Mucosa of stomach (tissue), 1 donor: ENCODE measurements around the gene TC2N.
"Not testable (repeated sequence)": the region's sequence is repeated elsewhere in the genome, so short reads cannot be mapped to it uniquely, and the experiment has no call there.

Source experiments
- H3K27me3 ChIP-seq: one replicate; pipeline ENCODE4 v1.7.0; 2013; ENCODE audit warnings: mild to moderate bottlenecking, low read length; ENCODE audit not compliant: control insufficient read depth, insufficient read depth
- H3K36me3 ChIP-seq: one replicate; pipeline ENCODE4 v1.7.0; 2013; ENCODE audit warnings: low read length; ENCODE audit not compliant: control insufficient read depth, insufficient read depth
- H3K4me1 ChIP-seq: one replicate; pipeline ENCODE4 v1.7.0; 2013; ENCODE audit warnings: mild to moderate bottlenecking, low read length; ENCODE audit not compliant: control insufficient read depth, insufficient read depth
- H3K4me3 ChIP-seq: one replicate; pipeline ENCODE4 v1.7.0; 2013; ENCODE audit warnings: low read length
- H3K9ac ChIP-seq: one replicate; pipeline ENCODE4 v1.7.0; 2013; ENCODE audit warnings: mild to moderate bottlenecking, low read length, moderate library complexity
- H3K9me3 ChIP-seq: one replicate; pipeline ENCODE4 v1.7.0; 2013; ENCODE audit warnings: mild to moderate bottlenecking, low read length, moderate library complexity; ENCODE audit not compliant: control insufficient read depth
- donor health status: Pancreatic carcinoma.

Gene TC2N

DNA sequence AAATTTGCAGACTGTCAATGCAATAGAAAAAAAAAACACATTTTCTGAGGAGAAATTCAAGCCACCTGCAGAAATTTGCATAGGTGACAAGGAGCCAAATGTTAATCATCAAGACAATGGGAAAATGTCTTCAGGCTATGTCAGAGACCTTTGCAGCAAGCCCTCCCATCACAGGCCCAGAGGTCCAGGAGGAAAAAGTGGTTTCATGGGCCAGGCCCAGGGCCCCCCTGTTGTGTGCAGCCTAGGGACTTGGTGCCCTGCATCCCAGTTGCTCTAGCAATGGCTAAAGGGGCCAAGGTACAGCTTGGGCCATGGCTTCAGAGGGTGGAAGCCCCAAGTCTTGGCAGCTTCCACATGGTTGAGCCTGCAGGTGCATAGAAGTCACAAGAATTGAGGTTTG is 60.6 kb downstream of the TC2N start:
- peaks cover 6% of the 10 kb centered on the region for H3K9me3 ChIP-seq
- H3K27me3 ChIP-seq: no peaks in the 10 kb centered on the region
- no peaks in the 10 kb centered on the region for H3K4me1 ChIP-seq
- no peaks in the 10 kb centered on the region for H3K36me3 ChIP-seq
- no peak overlapping the region for H3K9ac ChIP-seq
- no peak overlapping the region for H3K4me3 ChIP-seq

DNA sequence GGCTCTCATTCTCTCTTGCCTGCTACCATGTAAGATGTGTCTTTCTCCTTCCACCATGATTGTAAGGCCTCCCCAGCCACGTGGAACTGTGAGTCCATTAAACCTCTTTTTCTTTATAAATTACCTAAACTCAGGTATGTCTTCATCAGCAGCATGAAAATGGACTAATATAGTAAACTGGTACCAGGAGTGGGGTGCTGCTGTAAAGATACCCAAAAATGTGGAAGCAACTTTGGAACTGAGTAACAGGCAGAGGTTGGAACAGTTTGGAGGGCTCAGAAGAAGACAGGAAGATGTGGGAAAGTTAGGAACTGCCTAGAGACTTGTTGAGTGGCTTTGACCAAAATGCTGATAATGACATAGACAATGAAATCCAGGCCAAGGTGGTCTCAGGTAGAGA is 61.2 kb downstream of the TC2N start:
- not testable (repeated sequence) for H3K36me3 ChIP-seq

DNA sequence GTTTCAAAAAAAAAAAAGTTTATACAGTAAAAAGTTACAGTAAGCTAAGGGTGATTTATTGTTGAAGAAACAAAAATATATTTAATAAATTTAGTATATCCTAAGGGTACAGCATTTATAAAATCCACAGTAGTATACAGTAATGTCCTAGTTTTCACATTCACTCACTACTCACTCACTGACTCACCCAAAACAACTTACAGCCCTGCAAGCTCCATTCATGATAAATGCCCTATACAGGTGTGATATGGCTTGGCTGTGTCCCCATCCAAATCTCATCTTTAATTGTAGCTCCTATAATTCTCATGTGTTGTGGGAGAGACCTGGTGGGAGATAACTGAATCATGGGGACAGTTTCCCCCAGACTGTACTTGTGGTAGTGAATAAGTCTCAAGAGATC is 61.7 kb downstream of the TC2N start:
- no peak overlapping the region for H3K9ac ChIP-seq
- peaks cover 6% of the 10 kb centered on the region for H3K9me3 ChIP-seq

More for the DNA sequence above, 61.2 kb downstream of the TC2N start:
- not testable (repeated sequence) for H3K9ac ChIP-seq, H3K27me3 ChIP-seq, H3K9me3 ChIP-seq, H3K4me1 ChIP-seq, H3K4me3 ChIP-seq

DNA sequence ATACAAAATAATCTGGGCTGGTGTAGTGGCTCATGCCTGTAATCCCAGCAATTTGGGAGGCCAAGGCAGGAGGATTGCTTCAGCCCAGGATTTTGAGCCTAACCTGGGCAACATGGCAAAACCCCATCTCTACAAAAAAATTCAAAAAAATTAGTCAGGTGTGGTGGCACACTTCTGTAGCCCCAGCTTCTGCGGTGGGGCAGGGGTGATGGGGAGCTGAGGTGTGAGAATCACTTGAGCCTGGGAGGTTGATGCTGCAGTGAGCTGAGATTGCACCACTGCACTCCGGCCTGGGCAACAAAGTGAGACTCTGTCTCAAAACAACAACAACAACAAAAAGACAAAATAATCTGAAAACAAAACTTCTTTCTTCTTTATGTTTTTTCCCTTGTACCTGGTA is 66.0 kb downstream of the TC2N start:
- Histone ChIP-seq H3K9ac (no peak overlapping the region), H3K9me3 (peaks cover 1% of the 10 kb centered on the region), H3K4me1 (no peaks in the 10 kb centered on the region), H3K27me3 (no peaks in the 10 kb centered on the region), H3K36me3 (no peaks in the 10 kb centered on the region), H3K4me3 (no peak overlapping the region)

More for the DNA sequence above, 61.7 kb downstream of the TC2N start:
- Histone ChIP-seq H3K4me3 (no peak overlapping the region), H3K36me3 (no peaks in the 10 kb centered on the region), H3K27me3 (no peaks in the 10 kb centered on the region), H3K4me1 (no peaks in the 10 kb centered on the region)

DNA sequence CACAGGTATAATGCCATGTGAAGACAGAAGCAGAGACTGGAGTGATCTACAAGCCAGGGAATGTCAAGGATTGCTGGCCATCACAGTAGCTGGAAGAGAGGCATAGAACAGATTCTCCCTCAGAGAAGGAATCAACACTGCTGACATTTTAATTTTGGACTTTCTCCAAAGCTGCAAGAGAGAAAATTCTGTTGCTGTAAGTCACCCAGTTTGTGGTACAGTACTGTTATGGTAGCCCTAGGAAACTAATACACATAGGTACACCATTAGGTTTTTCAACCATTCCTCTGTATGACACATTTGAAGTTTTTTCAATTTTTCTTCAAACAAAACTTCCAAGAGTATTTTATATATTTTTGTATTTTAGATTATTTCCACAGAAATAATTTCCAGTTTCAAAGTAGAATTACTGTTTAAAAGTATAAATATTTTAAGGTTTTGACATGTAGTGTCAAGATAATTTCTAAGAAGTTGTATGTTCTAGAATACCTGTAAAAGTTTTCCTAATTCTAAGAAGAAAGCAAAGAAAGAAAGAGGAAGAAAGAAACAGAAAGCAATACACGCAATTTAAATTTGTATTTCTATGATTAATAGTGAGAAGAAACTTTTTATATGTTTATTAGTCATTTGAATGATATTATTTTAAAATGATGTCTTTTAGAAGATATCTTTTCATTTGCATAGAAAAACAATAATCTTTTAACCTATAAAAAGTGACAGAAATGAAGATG is 70.6 kb downstream of the TC2N start:
- H3K27me3 ChIP-seq: no peaks in the 10 kb centered on the region
- no peaks in the 10 kb centered on the region for H3K4me1 ChIP-seq
- H3K36me3 ChIP-seq: no peaks in the 10 kb centered on the region
- H3K4me3 ChIP-seq: no peak overlapping the region
- no peaks in the 10 kb centered on the region for H3K9me3 ChIP-seq
- H3K9ac ChIP-seq: no peak overlapping the region

DNA sequence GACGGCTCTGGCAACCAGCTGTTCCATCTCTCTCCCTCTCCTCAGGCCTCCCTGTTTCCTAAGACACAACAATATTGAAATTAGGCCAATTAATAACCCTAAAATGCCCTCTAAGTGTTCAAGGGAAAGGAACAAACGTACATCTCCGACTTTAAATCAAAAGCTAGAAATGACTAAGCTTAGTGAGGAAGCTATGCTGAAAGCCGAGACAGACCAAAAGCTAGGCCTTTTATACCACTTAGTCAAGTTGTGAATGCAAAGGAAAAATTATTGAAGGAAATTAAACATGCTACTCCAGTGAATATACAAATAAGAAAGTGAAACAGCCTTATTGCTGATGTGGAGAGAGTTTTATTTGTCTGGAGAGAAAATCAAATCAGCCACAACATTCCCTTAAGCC is 73.6 kb downstream of the TC2N start:
- H3K9me3 ChIP-seq: no peaks in the 10 kb centered on the region
- H3K27me3 ChIP-seq: no peaks in the 10 kb centered on the region
- no peak overlapping the region for H3K4me3 ChIP-seq
- no peaks in the 10 kb centered on the region for H3K4me1 ChIP-seq
- H3K9ac ChIP-seq: no peak overlapping the region
- no peaks in the 10 kb centered on the region for H3K36me3 ChIP-seq

DNA sequence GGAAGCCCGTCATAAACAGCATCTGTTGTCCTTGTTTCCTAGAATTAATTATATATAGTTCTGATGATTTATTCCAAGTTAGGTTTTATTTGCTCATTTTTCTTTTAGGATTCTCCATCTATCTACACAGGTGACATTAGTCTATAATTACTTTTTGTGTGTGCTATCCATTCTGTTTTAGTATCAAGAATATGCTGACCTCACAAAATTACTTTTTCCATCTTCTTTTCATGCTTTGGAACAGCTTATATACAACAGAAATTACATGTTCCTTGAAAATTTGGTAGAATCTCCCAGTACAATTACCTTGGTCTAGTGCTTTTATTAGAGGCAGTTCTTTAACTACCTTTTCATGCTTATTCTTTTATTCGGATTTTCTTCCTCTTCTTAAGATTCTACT is 81.1 kb downstream of the TC2N start:
- no peaks in the 10 kb centered on the region for H3K27me3 ChIP-seq
- no peaks in the 10 kb centered on the region for H3K9me3 ChIP-seq
- no peak overlapping the region for H3K4me3 ChIP-seq
- no peaks in the 10 kb centered on the region for H3K4me1 ChIP-seq
- H3K9ac ChIP-seq: no peak overlapping the region
- no peaks in the 10 kb centered on the region for H3K36me3 ChIP-seq

DNA sequence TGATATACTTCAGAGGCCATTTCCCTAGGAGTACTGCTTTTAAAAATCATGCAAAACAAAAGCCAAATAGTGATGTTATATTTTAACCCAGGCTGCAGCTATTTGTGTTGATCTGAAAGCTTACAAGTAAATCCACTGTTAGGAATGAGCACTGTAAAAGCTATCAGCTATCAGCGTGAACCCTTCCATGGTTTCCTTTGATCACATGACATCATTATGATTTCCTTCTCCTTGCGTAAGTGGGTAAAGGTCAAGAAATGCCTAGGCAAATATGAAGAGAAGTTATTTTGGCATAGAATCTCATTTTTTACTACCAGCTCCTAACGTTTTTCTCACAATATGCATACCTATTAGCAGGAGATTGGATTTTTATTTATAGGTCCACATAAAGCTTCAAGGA is 86.9 kb downstream of the TC2N start:
- H3K36me3 ChIP-seq: no peaks in the 10 kb centered on the region
- no peaks in the 10 kb centered on the region for H3K9me3 ChIP-seq
- H3K27me3 ChIP-seq: no peaks in the 10 kb centered on the region
- H3K4me1 ChIP-seq: peaks cover 7% of the 10 kb centered on the region
- no peak overlapping the region for H3K9ac ChIP-seq
- H3K4me3 ChIP-seq: no peak overlapping the region

DNA sequence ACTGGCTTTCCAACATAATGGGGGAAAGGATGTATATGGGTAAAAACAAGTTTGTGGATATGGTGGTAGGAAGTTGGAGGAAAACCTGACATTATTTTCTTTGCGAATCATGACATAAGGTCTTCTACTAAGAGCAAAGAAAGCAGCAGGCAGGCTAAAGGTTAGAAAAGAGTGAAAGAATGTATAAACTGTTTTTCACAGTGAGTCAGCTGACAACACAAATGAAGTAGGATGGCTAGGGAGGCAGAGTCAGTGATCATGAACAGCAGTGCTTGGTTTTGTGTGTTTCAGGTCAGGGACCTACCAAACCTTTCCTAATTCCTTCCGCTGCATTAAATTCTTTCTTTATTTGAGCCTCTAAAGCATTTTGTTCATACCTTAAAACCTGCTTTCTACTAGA is 89.1 kb downstream of the TC2N start:
- H3K4me1 ChIP-seq: peaks cover 12% of the 10 kb centered on the region
- no peak overlapping the region for H3K9ac ChIP-seq
- no peak overlapping the region for H3K4me3 ChIP-seq
- H3K27me3 ChIP-seq: no peaks in the 10 kb centered on the region
- H3K36me3 ChIP-seq: no peaks in the 10 kb centered on the region
- H3K9me3 ChIP-seq: no peaks in the 10 kb centered on the region

DNA sequence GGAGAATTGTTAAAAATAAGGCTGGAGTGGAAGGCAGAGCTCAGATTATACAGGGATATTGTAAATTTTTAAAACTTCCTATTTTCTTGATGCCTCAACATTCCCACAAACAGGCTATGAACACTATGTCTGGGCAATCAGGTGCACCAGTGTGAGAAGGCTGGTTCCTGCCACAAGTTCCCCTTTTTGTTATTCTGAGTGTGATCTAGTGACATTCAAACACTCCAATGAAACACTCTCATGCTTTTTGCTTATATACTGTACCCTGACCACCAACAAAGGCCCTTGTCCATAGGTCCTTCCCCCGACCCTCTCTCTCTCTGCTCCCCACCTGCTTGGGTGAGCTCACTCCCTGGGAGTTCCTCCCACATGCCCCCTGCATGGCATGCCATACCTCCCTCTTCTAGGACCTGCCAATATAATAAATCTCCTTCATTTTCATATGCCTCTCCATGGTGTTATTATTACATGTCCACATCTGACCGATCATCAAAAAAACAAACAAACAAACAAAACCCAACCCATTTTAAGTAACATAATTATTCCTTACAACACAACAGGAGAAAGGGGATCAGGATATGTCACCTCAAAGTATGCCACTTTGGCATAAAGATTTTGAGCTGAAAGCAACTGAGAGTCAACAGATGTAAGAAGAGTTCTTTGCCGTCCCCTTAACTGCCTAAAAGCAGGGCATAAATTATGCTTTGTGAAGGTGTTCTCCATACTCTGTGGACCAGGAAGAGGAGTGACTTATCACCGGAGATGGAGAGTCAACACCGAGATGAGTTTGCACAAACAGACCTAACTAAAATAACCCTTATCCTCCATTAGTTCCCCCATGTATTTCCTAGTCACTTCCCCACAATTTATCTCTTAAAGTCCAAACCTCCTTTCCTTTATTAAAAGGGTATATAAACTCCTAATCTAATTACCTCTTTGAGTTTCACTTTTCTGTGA is 92.9 kb downstream of the TC2N start:
- Histone ChIP-seq H3K4me1 (peaks cover 11% of the 10 kb centered on the region), H3K9me3 (no peaks in the 10 kb centered on the region), H3K27me3 (no peaks in the 10 kb centered on the region), H3K36me3 (no peaks in the 10 kb centered on the region), H3K4me3 (no peak overlapping the region), H3K9ac (no peak overlapping the region)

DNA sequence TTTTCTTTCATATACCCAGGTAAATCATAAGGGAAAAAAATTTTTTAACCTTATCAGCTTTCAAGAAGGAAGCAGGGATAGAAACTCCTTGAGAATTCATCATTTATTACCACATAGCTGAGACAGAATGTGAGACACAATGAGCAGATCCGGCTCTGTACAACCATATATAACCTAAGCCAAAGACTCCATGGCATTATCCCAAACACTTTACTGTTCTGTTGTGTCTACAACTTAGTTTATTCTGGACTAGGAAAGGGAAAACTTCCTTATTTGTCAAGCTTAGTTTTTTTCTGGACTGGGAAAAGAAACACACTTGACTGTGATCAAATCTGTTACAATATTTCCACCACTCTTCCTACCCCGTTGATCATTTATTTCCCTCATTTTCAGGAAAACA is 97.2 kb downstream of the TC2N start:
- Histone ChIP-seq H3K9ac (no peak overlapping the region), H3K4me1 (peaks cover 11% of the 10 kb centered on the region), H3K9me3 (no peaks in the 10 kb centered on the region), H3K36me3 (no peaks in the 10 kb centered on the region), H3K27me3 (no peaks in the 10 kb centered on the region), H3K4me3 (no peak overlapping the region)

DNA sequence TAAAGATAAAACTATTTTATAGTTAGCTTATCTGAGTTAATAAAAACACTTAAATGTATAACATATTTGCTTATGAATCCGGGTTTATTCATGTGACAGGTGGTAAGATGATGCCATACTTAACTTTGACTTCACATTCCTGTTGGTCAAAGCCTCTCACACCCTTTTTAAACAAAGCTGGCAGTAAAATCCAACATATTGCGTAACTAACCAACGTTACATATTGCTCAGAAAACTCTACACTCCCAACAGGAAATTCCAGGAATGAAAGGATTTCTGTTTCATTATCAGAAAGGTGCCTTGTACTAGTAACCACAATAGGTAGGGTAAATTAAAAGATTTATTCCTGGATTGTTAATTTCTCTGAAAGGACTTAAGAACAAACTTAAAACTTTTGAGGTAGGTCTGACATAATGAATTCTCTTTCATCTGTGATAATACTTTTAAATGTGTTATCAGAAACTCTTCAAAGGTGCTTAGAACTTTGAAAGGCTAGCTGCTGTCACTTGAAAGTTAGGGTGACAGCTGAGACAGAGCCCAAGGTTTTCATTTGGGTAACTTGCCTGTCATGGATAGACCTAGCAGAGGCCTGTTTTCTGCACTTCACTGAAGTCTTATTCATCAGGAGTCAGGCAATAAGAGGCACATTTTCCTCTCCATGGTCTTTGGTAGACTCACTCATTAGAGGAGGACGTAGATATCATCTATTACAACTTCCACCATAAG is 111.6 kb downstream of the TC2N start:
- H3K9me3 ChIP-seq: no peaks in the 10 kb centered on the region
- no peak overlapping the region for H3K4me3 ChIP-seq
- no peaks in the 10 kb centered on the region for H3K27me3 ChIP-seq
- H3K36me3 ChIP-seq: no peaks in the 10 kb centered on the region
- H3K9ac ChIP-seq: no peak overlapping the region
- H3K4me1 ChIP-seq: peaks cover 47% of the 10 kb centered on the region
